Measurements from ENCODE around the gene SIPA1L2. TPM values are rescaled to one million over a fixed set of nuclear protein-coding genes. Genes with fewer than 3 reads are reported as not detected.

The SIPA1L2 gene
- total RNA-seq, 4 donors from 2014 or later: 20.5 to 111 (median 39.8) TPM

DNA sequence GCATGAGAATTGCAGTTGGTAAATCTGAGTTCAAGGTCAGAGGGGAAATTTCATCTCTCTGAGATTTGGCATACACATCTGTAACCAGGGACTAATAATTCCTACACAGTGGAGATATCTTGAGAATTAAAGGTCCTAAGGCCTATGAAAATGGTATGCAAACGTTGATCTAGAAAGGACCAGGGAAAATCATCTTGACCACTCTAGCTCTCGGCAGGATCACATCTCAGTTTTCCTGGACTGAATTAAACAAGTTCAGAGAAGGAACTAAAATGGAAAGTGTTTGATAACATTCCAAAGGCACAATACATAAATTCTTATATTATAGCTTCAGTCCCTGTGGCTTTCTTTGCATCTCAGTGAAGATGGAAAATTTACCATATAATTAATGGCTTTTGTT is 28.5 kb upstream of the SIPA1L2 start:
- TF ChIP-seq, protein P1, sequence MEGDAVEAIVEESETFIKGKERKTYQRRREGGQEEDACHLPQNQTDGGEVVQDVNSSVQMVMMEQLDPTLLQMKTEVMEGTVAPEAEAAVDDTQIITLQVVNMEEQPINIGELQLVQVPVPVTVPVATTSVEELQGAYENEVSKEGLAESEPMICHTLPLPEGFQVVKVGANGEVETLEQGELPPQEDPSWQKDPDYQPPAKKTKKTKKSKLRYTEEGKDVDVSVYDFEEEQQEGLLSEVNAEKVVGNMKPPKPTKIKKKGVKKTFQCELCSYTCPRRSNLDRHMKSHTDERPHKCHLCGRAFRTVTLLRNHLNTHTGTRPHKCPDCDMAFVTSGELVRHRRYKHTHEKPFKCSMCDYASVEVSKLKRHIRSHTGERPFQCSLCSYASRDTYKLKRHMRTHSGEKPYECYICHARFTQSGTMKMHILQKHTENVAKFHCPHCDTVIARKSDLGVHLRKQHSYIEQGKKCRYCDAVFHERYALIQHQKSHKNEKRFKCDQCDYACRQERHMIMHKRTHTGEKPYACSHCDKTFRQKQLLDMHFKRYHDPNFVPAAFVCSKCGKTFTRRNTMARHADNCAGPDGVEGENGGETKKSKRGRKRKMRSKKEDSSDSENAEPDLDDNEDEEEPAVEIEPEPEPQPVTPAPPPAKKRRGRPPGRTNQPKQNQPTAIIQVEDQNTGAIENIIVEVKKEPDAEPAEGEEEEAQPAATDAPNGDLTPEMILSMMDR (IDR thresholded peaks at IDR 0.05): no peak
- no peak for DNase-seq (ENCODE audit: low spot score)
- no peak for ATAC-seq (ENCODE audit: low FRiP score)

DNA sequence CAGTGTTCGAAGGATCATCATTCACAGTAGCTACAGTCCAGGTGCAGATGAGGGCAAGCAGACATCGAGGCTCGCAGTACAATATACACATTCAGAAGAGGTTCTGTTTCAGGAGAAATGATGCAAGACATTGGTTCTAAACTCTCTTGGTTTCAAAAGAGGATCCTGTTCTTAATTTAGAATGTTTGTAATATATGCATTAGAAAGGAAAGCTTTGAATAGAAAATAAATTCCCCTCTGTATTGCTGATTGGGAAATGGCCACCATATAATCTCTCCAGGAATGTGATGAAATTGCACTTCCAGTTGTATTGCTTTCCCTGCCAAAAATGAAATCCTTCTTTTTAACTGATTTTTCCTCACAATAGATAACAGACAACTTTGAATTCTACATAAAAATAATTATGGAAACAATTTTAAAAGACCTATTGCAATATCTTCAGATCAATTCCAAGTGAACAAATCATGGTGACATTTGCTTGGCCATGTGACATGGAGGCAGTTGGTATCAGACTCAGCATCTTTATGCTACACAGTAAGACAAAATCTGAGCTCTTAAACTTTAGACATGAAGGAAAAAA is 27.6 kb upstream of the SIPA1L2 start:
- DNase-seq (ENCODE audit: low spot score) (no peak), ATAC-seq (ENCODE audit: low FRiP score) (no peak)
- TF ChIP-seq, protein P1 (IDR thresholded peaks at IDR 0.05): no peak

DNA sequence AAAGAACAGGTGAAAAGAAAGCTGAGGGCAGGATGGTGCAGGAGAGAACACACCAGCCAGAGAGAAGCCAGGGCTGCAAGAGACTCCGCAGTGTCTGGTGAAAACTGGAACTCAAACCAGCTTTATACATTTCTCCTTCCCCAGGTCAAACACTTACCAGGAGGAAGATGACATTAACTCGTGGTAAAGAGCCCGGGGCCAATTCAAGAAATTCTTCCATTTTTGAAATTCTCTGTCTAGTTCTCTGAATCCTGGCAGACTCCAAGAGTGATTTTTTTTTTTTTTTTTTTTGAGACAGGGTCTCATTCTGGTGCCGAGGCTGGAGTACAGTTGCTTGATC is 25.8 kb upstream of the SIPA1L2 start:
- ATAC-seq (ENCODE audit: low FRiP score): no peak
- TF ChIP-seq, protein P1 (IDR thresholded peaks at IDR 0.05): no peak
- no peak for DNase-seq (ENCODE audit: low spot score)

DNA sequence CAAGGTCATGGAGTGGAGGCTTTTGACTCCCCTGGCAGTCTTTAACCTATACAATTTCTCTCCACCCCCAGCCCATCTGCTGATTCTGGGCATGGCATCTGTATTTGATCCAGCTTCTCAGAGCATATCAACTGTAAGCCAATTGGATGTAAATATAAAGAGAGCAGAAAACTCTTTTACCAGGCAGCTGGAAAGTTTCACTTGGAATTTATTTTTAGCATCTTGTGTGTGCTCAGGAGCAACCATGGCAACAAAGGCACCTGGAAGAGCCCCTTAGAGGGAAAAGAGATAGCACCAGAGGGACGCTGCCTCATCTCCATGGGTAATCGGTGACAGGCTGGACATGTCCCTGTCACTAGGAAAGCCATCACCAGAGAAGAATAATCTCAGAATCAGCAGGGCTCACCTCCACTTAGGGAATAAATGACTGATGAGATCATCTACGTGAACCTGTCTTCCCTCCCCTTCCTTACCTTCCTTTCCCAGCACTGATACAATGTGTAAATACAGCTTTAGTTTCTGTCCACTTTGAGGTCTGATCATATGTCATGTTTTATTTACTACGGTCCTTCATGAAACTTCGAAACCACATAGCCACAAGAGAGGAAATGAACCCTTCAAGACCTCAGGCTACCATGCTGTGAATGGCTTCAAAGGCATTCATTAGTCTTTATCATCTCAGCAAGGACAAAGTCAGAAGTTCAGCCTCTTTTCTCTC is 25.3 kb upstream of the SIPA1L2 start:
- no peak for ATAC-seq (ENCODE audit: low FRiP score)
- no peak for DNase-seq (ENCODE audit: low spot score)
- TF ChIP-seq, protein P1 (IDR thresholded peaks at IDR 0.05): no peak

DNA sequence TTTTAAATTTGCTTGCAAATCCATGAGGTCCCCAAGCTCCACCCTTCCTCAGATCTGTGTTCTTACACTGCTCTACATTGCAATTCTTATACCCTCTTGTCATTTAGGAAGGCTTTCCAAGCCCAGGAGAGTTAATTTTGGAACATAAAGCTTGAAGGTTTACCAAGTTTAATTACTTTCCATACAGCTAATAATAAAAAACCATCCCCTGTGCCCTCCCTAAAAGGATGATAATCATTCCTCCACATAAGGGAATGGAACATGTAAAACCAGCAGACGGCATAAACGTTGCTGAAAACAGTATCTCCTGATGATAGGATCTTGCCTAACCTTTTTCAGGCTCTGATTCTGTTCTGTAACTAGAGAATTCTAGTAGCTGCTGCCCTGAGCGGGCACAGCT is 23.9 kb upstream of the SIPA1L2 start:
- ATAC-seq (ENCODE audit: low FRiP score) (no peak), DNase-seq (ENCODE audit: low spot score) (no peak)
- TF ChIP-seq, protein P1 (IDR thresholded peaks at IDR 0.05): no peak

DNA sequence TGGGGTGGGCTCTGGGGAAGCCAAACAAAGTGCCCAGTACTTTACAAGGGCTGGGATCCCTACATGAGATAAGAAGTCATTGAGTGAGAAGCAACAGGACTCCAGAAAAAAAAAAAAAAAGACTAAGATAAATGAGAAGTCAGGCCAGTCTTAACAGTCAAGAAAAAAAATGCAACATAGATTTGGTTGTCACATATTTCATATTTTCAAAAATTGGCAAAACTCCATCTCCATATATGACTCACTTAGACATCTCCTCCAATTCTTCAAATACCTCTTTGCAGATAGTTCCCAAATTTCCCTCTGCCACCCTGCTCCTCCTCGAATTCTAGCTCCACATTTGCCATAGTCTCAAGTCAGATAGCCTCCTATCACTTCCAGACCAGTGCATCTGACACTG is 20.9 kb upstream of the SIPA1L2 start:
- ATAC-seq (ENCODE audit: low FRiP score) (peak; percentile 32), DNase-seq (ENCODE audit: low spot score) (no peak)
- TF ChIP-seq, protein P1 (IDR thresholded peaks at IDR 0.05): no peak

DNA sequence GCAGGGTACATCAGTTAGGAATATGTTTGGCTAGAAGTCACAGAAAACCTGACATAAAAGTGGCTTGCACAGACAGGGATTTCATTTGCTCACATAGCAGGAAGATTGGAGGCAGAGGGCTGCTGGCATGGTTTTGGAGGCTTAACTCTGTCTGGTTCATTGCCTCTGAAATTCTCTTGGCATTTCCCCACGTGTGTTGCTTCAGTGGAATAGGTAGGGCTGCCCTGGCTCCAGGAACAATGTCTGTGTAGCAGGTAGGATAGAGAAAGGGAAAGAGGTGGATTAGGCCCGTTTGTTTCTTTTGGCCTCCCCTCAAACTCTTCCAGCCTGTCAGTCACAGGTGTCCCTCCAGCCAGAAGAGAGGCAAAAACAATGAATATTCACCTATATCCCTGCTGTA is 20.5 kb upstream of the SIPA1L2 start:
- ATAC-seq (ENCODE audit: low FRiP score): peak; percentile 19
- TF ChIP-seq, protein P1 (IDR thresholded peaks at IDR 0.05): no peak
- DNase-seq (ENCODE audit: low spot score): no peak
